Ramos (cell line): ENCODE data around the gene IGSF3.

Experiments
- in situ Hi-C: fragments of 300-500 bp; cut with MboI; formaldehyde crosslinking; loops from one replicate; pipeline ENCODE4 v1.14.3; 2022; ENCODE audit warnings: low sequenced_read_pairs; ENCODE audit not compliant: unreplicated experiment

IGSF3 gene

DNA sequence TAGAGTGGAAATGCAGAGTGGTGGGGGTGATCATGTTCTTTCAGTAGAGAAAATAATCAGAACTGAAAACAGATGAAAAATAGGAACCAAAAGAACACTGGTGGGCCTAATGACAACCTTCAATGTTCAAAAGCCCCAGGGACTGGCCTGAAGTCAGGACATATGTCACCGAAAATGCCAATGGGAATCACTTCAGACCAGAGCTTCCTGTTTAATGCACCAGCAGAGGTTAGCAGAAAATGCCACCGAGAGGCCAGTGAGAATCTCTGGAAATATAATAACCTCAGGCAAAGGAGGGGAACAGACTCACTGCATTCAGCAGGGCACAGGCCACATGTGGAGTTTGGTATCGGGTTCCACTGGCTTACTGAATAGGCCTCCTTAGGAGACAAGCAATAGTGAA is 80.8 kb downstream of the IGSF3 start:
- in situ Hi-C loops = loop anchor here (10.0 kb wide), 1 partner anchor 468 kb away; no protein-coding TSS in a partner anchor

DNA sequence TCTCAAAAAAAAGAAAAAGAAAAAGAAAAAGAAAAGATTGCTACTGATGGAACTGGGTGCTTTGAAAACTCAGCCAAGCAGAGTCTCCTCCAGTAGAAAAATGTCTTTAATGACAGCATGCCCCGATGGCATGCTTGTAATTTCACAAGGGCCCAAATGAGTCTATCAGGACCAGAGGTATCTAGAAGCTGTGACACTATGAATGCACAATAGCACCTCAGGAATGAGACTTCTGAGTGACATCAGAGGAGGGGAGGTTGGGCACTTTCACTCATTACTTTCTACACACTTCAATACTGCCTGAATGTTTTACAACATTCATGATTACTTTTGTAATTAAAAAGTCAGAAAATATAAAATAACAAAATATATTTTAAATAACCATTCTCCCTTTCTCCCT is 81.6 kb downstream of the IGSF3 start:
- in situ Hi-C loops = loop anchor here (10.0 kb wide), 1 partner anchor 469 kb away; no protein-coding TSS in a partner anchor

DNA sequence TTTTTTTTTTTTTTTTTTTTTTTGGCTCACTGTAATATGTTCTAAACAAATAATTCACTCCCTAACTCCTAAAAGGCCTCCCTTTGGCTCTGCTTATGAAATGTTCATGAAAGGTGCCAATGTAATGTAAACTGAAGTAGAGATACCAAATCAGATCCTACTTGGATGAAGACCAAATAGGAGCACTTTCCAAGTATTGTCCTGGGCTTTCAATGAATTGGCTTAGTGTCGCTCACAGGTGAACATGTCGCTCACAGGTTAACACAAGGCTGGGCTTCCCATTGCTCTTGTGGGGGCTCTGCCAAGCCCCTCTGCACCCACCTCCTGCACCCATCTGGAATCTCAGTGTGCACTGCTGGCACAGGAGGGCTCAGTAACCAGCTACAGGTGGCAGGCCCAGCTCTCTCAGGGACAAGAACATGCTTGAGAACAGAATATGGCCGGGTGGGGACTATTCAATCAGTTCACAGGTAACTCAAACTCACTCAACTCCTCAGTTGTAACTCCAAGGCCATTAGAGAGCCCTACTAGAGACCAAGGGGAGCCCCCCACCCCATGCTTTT is 86.1 kb downstream of the IGSF3 start:
- in situ Hi-C loops = loop anchor here (10.0 kb wide), 1 partner anchor 473 kb away; no protein-coding TSS in a partner anchor

DNA sequence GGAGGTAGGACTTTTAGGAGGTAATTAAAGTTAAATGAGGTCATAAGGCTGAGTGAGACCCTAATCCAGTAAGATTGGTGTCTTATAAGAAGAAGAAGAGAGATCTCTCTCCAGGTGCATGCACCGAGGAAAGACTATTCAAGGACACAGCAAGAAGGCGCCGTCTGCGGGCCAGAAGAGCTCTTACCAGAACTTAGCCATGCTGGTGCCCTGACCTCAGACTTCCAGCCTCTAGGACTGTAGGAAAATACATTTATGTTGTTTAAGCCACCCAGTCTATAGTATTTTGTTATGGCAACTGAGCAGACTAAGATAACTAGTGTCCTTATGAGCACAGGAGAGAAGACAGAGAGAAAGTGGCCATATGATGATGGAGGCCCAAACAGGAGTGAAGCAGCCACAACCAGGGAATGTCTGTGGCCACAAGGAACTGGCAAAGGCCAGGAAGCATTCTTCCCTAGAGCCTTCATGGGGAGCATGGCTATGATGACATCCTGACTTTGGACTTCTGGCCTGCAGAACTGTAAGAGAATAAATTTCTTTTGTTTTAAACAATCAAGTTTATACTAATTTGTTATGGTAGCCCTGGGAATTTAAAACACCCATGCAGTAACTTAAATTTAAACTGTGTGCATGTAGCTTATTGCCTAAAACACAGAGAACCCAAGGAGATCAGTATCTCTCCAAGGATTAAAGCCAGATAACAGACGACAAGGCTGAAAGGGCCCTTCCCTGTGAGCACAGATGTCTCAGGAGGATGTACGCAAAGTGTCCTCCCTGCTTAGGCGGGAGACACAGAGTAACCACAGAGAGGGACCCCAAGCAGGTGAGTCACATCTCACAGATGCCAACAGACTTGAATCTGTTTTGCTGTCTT is 86.8 kb downstream of the IGSF3 start:
- in situ Hi-C loops = loop anchor here (10.0 kb wide), 1 partner anchor 474 kb away; no protein-coding TSS in a partner anchor

DNA sequence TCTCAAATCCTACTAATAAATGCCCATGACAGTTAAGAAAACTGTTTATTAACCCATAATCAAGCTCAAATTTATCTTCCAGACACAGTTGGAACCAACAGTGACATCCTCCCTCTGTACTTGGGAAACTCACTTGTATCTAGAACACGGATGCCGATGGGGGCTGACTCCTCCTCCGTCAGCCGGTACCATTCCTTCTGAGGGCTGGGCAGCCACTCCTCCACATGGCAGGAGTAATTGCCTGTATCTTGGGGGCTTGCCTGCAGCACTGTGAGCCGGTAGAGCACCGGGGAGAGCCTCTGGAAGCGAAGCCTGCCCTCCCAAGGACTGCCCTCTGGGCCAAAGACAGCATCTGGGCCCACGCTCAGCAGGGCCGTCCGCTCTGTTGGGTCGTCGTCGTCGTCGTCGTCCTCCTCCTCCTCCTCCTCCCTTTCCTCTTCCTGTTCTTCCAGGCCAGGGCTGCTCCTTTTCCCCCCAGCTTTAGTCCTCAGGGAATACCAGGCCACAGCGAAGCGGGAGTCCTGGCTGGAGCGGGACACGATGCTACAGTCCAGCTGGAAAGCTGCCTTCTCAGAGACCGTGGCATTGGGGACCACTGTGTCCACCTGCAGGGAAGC is 88.2 kb downstream of the IGSF3 start:
- in situ Hi-C loops = no loop called here

DNA sequence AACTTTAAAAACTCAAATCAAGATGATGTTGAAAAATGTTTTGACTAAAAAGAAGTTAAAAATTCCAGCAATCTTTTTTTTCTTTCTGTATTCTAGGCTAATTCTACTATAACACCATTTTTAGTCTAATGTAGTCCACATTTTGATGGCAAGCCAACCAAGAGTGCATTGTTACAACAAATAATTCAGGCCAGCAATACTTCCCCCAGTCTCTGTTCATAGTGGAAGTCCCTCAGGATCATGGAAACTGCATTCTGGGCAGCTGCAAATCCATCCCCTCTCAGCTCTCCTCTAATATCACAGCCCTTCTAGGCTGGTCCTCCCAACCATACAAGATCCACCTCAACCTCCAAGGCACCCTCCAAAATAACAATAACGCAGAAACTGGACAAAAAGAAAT is 89.0 kb downstream of the IGSF3 start:
- in situ Hi-C loops = no loop called here

DNA sequence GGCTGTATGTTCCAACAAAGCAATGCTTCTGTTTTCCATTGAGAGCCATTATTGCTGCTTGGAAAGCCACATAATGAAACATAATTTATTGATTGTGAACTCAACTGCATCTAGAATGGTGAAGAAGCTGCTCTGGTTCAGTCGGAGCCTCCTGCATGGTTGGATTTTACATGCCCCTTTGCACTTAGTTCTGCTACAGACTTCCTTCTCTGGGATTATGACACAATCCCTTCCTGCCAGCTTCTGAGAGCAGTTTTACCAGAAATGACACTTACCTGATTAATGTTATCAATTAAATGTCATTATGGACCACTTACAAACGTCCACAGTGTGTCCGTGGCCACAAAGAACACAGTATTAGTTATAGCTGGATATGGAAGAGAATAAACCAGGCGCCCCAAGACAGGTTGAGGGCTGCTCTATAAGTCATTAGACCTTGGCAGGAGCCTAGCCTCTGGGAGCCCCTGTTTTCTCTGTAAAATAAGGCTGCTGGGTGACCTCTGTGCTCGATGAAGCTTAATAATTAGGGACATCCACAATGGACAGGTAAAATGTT is 89.7 kb downstream of the IGSF3 start:
- in situ Hi-C loops = no loop called here

DNA sequence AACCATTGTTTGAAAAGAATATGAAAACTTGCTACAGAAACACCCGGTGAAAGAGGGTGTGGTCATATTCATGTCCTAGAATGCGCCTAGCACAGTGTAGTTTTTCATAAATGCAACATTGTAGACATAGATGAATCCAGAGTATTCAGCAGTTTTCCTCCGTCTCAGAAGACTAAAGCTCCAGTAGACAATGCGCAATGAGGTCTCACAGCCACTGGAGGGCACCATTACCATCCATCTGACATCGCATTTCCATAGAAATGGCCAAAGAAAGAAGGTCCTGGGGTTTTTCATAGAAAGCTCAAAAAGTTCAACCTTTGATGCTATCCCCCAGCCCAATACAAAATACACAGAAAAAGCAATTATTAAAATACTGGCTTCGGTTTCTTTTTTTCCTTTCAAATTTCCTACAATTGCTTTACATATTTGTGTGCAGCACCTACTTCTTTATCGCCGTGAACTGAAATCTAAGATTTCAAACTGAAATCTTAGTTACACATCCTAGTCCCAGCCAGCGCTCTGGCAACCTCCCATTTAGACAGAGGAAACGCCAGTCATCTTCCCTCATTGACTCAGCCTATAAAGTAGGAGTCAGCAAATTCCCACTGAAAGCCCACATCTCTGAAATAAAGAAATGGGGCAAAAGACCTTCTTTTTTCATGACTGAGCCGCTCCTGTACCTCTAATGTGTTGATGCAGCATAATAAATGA is 92.8 kb downstream of the IGSF3 start:
- in situ Hi-C loops = no loop called here

DNA sequence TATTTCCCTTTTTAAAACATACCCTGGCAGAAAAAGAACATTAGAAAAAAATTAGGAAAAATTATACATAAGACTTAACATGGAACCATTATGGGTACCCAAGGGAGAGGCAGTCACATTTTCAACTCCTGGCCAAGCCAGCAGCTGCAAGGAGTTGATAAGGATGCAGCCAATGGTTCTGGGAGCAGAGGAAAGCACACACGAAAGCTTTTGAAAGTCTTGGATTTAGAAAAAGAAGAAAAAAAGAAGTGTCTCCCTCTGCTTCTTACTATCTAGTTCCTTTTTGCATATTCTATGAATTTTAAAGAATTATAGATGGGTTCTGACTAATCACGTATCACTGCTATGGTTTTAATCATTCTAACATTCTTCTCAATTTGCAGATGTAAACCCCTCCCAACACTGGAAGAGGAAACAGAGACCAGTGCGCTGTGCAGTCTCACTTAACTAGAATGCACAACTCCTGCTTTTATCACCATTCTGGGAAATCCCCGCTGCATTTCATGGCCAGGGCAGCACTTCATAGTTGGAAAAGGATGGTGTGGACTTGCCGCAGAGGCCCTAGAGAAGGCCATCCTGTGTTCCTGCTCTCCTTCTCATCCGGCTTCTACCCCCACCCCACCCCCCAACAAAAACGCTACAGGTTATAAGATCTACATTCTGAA is 94.0 kb downstream of the IGSF3 start:
- in situ Hi-C loops = no loop called here

DNA sequence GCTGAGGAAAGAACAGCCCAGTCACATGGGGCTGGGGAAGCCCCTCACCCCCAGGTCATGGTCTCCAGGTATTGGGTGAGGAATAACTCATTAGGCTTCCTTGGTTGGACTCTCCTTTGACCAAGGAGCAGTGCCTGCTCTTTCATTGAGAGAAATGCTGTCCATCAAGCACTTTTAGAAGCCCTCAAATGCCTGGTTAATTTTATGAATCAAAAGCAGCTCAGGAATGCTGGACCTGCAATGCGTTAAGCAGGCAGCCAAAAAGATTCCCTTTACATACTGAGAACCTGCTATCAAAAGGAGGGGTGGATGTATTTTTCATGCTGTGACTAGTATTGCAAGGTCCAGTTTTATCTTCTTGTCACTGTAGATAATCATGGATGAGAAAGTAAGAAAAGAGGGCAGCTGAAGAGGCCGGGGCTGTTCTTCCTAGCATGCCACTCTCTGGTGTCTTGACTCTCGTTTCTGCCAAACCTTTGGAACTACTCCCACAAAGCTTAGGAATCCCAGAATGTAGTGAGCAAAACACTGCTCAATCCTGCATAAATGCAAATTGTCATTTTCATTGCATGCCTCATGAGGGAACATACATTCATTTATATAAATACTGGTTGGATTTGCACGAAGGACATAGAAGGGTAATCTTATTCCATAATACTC is 94.6 kb downstream of the IGSF3 start:
- in situ Hi-C loops = no loop called here

DNA sequence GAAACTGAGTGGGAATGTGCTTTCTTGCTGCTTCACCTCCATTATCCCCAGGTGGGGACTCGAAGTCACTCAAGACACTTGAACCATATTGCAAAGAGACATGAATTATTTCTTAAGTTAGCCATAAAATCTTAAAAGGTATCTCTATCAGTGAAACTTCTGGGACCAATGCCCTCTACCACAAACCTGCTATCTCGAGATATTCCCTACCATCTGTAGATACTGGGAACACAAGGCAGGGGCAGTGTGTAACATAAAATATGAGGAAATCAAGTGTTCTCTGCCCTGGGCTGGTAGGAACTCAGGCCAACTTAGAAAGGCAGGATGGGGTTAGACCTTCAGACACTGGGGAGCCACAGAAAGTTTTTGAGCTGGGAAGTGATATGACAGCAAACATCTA is 95.4 kb downstream of the IGSF3 start:
- in situ Hi-C loops = no loop called here

DNA sequence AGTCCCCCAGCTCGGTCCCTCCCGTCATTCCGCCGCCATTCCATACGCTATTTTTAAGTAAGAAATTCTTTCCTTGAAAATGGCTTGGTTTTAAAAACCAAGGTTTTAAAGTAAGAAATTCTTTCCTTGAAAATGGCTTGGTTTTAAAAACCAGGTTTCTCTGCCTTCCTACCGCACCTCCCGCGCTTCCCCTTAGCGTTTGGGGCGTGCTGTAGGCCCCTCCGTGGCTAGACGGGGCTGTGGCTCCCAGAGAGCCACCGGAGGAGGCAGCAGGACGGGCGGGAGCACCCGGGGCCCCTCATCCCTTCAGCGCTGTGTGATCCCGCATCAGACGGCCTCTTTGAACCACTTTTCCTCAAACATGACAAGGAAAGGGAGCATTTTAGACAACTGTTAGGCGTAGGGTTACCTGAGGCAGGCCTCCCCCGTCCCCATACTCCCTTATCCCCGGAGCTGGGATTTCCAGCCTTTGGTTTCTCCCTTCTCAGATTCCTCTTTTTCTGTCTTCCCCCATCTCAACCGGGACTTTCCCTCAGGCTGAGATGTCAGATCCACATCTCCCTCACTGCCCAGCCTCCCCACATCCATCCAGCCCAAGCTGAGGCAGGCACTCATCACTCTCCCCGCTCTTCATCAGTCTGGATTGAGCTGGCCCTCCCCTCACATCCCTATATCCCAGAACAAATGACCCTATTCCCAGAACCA is 96.2 kb downstream of the IGSF3 start:
- in situ Hi-C loops = no loop called here

DNA sequence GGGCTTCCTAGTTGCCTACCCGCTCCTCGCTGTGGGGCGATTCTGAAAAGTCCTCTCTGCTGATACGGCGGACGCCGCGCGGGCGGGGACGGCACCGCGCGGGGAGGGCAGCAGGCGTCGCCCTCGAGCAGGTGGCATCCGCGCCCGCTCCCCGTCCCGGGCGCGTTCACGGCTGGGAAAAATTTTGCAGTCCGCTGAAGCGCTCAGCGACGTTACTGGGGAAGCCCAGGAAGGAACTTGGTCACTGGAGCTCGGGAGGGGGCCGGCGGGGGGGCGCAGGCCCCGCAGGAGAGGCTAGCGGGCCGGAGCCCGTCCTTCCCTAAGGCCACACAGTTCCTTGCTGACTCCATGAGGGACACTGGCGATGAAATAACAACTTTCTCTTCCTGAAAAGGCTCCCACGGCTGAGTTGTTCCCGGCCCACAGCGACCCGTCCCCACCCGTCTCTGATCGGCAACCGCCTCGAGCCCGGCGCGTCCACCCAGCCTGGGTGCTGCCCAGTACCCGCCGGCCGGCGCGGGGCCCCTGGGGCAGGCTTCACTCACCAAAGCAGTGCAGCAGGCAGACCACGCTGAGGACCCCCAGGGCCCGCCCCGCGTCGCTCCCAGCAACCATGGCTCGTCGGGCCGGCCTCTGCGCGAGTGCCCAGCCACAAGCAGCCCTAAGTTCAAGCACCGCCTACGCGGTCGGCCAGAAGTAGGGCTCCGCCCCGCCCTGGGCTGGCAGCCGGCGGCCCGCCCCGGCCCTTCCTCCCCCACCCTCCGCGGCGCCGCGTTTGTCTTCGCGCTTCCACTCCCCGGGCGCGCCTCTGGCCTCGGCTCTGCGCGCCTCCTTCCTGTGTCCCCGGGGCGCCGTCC is 96.9 kb downstream of the IGSF3 start, which contains the start of gene CD58:
TSS of gene CD58 (minus strand) at position 669 of the 857 bp plus-strand sequence. CDS start at position 615, 54 bp downstream.
- in situ Hi-C loops = no loop called here

DNA sequence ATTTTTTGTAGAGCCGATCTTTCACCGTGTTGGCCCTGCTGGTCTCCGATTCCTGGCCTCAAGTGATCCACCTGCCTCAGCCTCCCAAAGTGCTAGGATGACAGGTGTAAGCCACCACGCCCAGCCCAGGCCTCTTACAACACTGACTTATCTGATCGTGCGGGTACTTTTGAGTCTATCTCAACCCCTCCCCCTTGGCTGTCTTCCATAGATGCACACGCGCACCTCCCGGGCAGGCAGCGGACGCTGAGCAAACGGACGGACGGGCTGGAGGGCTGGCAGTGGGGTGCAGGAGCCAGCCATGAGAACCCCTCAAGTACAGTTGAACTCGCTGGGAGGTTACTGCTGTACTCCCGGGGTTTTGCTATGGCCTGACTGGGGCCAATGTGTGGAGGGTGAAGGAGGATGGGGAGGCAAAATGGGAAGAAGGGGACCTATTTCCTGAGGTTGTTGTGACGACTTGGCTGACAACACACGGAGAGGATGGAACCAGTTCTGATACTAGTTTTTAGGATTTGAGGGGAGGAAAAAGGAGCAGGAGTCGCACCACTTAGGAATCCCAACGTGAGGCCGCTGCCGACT is 97.7 kb downstream of the IGSF3 start:
- in situ Hi-C loops = no loop called here

DNA sequence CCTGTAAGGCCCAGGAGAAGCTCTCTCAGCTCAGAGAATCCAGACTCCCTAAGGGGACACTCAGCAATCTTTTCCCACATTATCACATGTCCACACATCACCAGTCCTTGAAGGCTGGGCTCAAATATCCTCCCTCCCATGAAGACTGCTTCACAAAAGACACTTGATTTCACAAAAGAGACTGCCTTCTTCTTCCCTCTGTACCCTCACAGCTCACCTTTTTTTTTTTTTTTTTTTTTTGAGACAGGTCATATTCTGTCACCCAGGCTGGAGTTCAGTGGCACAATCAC is 98.2 kb downstream of the IGSF3 start:
- in situ Hi-C loops = no loop called here

DNA sequence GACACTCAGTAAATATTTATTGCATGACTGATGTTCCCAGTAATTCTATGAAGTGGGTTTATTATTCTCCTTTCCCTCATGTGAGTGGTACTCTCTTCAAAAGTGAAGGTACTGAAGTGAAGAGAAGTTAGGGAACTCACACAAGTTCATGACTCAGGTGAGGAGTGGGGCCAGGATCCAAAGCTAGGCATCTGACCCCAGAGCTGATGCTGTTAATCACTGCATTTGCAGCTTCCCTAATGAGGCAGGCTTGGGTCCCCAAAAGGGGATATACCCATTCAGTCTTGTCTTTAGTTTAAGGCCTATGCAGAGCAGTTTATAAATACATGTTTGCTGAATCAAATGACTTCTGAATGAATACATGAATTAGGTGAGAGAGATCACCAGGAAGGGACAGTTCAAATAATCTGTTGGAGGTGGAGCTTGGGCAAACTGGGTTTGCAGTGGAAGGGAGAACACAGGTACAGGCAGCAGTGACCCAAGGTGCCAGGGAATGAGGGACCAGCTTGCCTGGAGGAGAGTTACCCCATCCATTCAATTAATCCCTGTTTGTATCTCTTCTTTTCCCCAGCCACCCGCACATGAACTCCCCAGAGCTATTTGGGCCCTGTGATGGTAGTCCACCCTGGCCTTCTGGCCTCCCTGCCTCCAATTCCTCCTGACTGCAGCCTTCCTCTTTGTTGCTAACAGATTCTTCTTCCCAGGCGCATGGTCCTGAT is 98.7 kb downstream of the IGSF3 start:
- in situ Hi-C loops = no loop called here
